Measurements from ENCODE around the gene RAMACL. TPM values are rescaled to one million over a fixed set of nuclear protein-coding genes. Genes with fewer than 3 reads are reported as not detected.

Gene RAMACL
- total RNA-seq, 4 donors from 2014 or later: 3.7 to 13.4 (median 9.0) TPM

DNA sequence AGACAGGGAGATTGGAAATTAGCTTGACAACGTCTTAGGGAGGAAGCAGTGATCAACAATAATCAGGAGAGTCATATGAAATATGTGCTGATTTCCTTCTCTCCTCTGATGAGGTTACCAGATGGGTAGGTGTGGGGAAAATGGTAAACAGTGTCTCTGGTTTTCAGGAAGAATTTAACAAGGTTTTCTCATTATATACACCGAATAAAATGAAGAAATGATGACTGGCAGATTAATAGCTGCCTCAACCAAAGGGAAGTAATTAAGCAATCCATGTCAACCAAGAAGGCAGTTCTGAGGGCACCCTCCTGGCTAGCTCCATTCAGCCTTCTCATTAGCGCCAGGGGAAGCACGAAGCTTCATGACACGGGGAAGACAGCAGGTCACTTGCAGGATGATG, 12.7 kb upstream of the RAMACL start:
- Histone ChIP-seq H3K27ac (peak overlapping the region; percentile 75 to 89 (median 88)), H3K4me3 (replicated peaks in 1 of 3) (no peak overlapping the region), H3K27me3 (no peaks in the 10 kb centered on the region), H3K36me3 (no peaks in the 10 kb centered on the region), H3K4me1 (peaks cover 27 to 56% of the 10 kb centered on the region in 2 donors), H3K9me3 (no peaks in the 10 kb centered on the region)
- 57 to 75% methylated on average over 5 of the region's 5 CpGs for WGBS, 2 donors
- TF ChIP-seq POLR2A (IDR thresholded peaks at IDR 0.05): no peak
- TF ChIP-seq, protein P1, sequence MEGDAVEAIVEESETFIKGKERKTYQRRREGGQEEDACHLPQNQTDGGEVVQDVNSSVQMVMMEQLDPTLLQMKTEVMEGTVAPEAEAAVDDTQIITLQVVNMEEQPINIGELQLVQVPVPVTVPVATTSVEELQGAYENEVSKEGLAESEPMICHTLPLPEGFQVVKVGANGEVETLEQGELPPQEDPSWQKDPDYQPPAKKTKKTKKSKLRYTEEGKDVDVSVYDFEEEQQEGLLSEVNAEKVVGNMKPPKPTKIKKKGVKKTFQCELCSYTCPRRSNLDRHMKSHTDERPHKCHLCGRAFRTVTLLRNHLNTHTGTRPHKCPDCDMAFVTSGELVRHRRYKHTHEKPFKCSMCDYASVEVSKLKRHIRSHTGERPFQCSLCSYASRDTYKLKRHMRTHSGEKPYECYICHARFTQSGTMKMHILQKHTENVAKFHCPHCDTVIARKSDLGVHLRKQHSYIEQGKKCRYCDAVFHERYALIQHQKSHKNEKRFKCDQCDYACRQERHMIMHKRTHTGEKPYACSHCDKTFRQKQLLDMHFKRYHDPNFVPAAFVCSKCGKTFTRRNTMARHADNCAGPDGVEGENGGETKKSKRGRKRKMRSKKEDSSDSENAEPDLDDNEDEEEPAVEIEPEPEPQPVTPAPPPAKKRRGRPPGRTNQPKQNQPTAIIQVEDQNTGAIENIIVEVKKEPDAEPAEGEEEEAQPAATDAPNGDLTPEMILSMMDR (IDR thresholded peaks at IDR 0.05): no peak
- no peak for DNase-seq
- intact Hi-C loops (cut with DNase I): no loop called here

DNA sequence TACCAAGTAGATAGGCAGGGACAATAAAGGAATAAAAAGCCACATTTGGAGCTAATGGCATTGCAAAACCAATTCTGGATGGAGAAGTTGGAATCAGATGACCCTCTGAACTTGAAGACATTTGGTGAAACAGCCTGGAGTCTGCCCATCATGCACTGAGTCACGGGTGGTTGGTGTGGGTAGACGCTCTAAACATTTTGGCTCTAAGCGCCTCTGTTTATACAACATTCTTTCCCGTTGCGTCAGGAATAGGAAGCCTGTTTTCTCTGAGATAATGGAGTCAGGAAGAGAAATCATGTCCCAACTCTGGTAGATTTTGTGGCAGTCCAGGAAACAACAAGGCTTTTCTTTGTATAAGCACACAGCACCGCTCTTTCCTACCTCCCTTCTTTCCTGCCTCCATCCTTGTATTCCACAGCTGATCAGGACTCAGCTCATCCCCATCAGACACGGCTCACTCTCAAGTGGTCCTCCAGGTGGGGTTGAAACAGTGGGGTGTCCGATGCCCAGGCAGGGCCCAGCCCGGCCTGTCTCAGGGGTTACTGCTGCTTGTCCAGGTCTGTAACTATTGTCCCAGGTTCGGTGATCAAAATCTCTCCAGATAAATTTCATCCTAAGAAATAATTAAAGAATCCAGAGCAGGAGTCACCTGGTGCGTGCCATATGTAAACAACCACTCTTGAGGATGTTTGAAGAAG, 12.1 kb upstream of the RAMACL start:
- TF ChIP-seq, protein P1 (IDR thresholded peaks at IDR 0.05): no peak
- peak in 1 of 2 donors; percentile 9 for TF ChIP-seq POLR2A (IDR thresholded peaks at IDR 0.05)
- Histone ChIP-seq H3K9me3 (no peaks in the 10 kb centered on the region), H3K4me3 (replicated peaks in 1 of 3) (no peak overlapping the region), H3K27me3 (no peaks in the 10 kb centered on the region), H3K27ac (peak overlapping the region; percentile 75 to 89 (median 88)), H3K4me1 (peaks cover 27 to 56% of the 10 kb centered on the region in 2 donors), H3K36me3 (no peaks in the 10 kb centered on the region)
- WGBS, 2 donors: 43 to 46% methylated on average over 11 of the region's 11 CpGs
- intact Hi-C loops (cut with DNase I): no loop called here
- DNase-seq: peak; percentile 31 to 50

- no peak for DNase-seq
- Histone ChIP-seq H3K36me3 (no peaks in the 10 kb centered on the region), H3K4me1 (peaks cover 27 to 56% of the 10 kb centered on the region in 2 donors), H3K27ac (peak overlapping the region; percentile 75 to 89 (median 88)), H3K27me3 (no peaks in the 10 kb centered on the region), H3K4me3 (replicated peaks in 1 of 3) (no peak overlapping the region), H3K9me3 (no peaks in the 10 kb centered on the region)
- intact Hi-C loops (cut with DNase I): no loop called here
- 78 to 84% methylated on average over 10 of the region's 10 CpGs for WGBS, 2 donors
- TF ChIP-seq POLR2A (IDR thresholded peaks at IDR 0.05): no peak
- TF ChIP-seq, protein P1 (IDR thresholded peaks at IDR 0.05): no peak
These were observed 11.4 kb upstream of the RAMACL start for GRCh38 chr6:166597711-166598440.

- Histone ChIP-seq H3K27me3 (no peaks in the 10 kb centered on the region), H3K27ac (peak overlapping the region in 2 of 3 donors; percentile 67 to 89), H3K4me1 (peaks cover 27 to 56% of the 10 kb centered on the region in 2 donors), H3K4me3 (replicated peaks in 1 of 3) (no peak overlapping the region), H3K9me3 (no peaks in the 10 kb centered on the region), H3K36me3 (no peaks in the 10 kb centered on the region)
- no peak for DNase-seq
- TF ChIP-seq POLR2A (IDR thresholded peaks at IDR 0.05): no peak
- TF ChIP-seq, protein P1 (IDR thresholded peaks at IDR 0.05): no peak
- intact Hi-C loops (cut with DNase I): no loop called here
- WGBS, 2 donors: 91 to 95% methylated on average over 15 of the region's 15 CpGs
These were observed 10.5 kb upstream of the RAMACL start for GRCh38 chr6:166596776-166597507.
